ENCODE data around the gene MOG.
A peak's percentile ranks its signal among the peaks of the same experiment; 100 is the strongest.
"Not testable (repeated sequence)": the region's sequence is repeated elsewhere in the genome, so short reads cannot be mapped to it uniquely, and the experiment has no call there.

Gene MOG

GRCh38 chr6:29641430-29642148, 15.3 kb upstream of the MOG start:
- no peak for DNase-seq (ENCODE audit: low read depth)

GRCh38 chr6:29647927-29648642, 8.8 kb upstream of the MOG start:
- DNase-seq (ENCODE audit: low read depth): peak; percentile 55

- peak; percentile 93 for DNase-seq (ENCODE audit: low read depth)
Measured at GRCh38 chr6:29649701-29650673, 6.9 kb upstream of the MOG start.

GRCh38 chr6:29651413-29652197, 5.3 kb upstream of the MOG start:
- DNase-seq (ENCODE audit: low read depth): peak; percentile 38

GRCh38 chr6:29652198-29652584, 4.7 kb upstream of the MOG start:
- no peak for DNase-seq (ENCODE audit: low read depth)

GRCh38 chr6:29653452-29654038, 3.3 kb upstream of the MOG start:
- DNase-seq (ENCODE audit: low read depth): peak; percentile 82

GRCh38 chr6:29655658-29656057, 1.2 kb upstream of the MOG start:
- no peak for DNase-seq (ENCODE audit: low read depth)

- no peak for DNase-seq (ENCODE audit: low read depth)
Measured at GRCh38 chr6:29656157-29656556, 735 bp upstream of the MOG start.

- no peak for DNase-seq (ENCODE audit: low read depth)
Measured at GRCh38 chr6:29661071-29661470, 4.2 kb downstream of the MOG start.

GRCh38 chr6:29661502-29662141, 4.7 kb downstream of the MOG start:
- not testable (repeated sequence) for DNase-seq (ENCODE audit: low read depth)

GRCh38 chr6:29663300-29664042, 6.6 kb downstream of the MOG start:
- DNase-seq (ENCODE audit: low read depth): no peak

GRCh38 chr6:29665942-29666825, 9.3 kb downstream of the MOG start:
- no peak for DNase-seq (ENCODE audit: low read depth)

- DNase-seq (ENCODE audit: low read depth): no peak
Measured at GRCh38 chr6:29666826-29667130, 9.9 kb downstream of the MOG start.

GRCh38 chr6:29667158-29667557, 10.3 kb downstream of the MOG start:
- DNase-seq (ENCODE audit: low read depth): no peak

- no peak for DNase-seq (ENCODE audit: low read depth)
Measured at GRCh38 chr6:29671026-29671425, 14.1 kb downstream of the MOG start.

GRCh38 chr6:29672116-29672515, 15.2 kb downstream of the MOG start:
- not testable (repeated sequence) for DNase-seq (ENCODE audit: low read depth)

GRCh38 chr6:29673161-29673560, 16.3 kb downstream of the MOG start:
- no peak for DNase-seq (ENCODE audit: low read depth)

GRCh38 chr6:29674008-29674407, 17.1 kb downstream of the MOG start:
- no peak for DNase-seq (ENCODE audit: low read depth)

GRCh38 chr6:29675561-29675960, 18.7 kb downstream of the MOG start:
- DNase-seq (ENCODE audit: low read depth): no peak
